ENCODE results near the gene SMIM35.

SMIM35 gene

GRCh38 chr11:118104491-118104890 is 17.7 kb upstream of the SMIM35 start:
- no peak for TF ChIP-seq CTCF (IDR thresholded peaks at IDR 0.05; ENCODE audit: insufficient read depth, low read length, missing control alignments)
- H3K4me3 ChIP-seq (ENCODE audit: low read depth, low read length) = no peak overlapping the region
- ChIA-PET POLR2A (no interaction called here), CTCF (no interaction called here)
- no peak for DNase-seq (ENCODE audit: low read depth, low spot score)

- POLR2A ChIA-PET = no interaction called here
- no peak overlapping the region for H3K4me3 ChIP-seq (ENCODE audit: low read depth, low read length)
- CTCF ChIA-PET = no interaction called here
- no peak for TF ChIP-seq CTCF (IDR thresholded peaks at IDR 0.05; ENCODE audit: insufficient read depth, low read length, missing control alignments)
- no peak for DNase-seq (ENCODE audit: low read depth, low spot score)
These were observed 16.0 kb upstream of the SMIM35 start for GRCh38 chr11:118102721-118103261.

- H3K4me3 ChIP-seq (ENCODE audit: low read depth, low read length) = no peak overlapping the region
- no peak for TF ChIP-seq CTCF (IDR thresholded peaks at IDR 0.05; ENCODE audit: insufficient read depth, low read length, missing control alignments)
- DNase-seq (ENCODE audit: low read depth, low spot score) = no peak
- ChIA-PET CTCF (no interaction called here), POLR2A (no interaction called here)
These were observed 14.0 kb upstream of the SMIM35 start for GRCh38 chr11:118100691-118101232.

- ChIA-PET POLR2A (no interaction called here), CTCF (no interaction called here)
- DNase-seq (ENCODE audit: low read depth, low spot score) = no peak
- no peak overlapping the region for H3K4me3 ChIP-seq (ENCODE audit: low read depth, low read length)
- TF ChIP-seq CTCF (IDR thresholded peaks at IDR 0.05; ENCODE audit: insufficient read depth, low read length, missing control alignments) = no peak
These were observed 13.2 kb upstream of the SMIM35 start for GRCh38 chr11:118099838-118100556.

- TF ChIP-seq CTCF (IDR thresholded peaks at IDR 0.05; ENCODE audit: insufficient read depth, low read length, missing control alignments) = no peak
- ChIA-PET CTCF (no interaction called here), POLR2A (no interaction called here)
- no peak overlapping the region for H3K4me3 ChIP-seq (ENCODE audit: low read depth, low read length)
- DNase-seq (ENCODE audit: low read depth, low spot score) = no peak
These were observed 12.5 kb upstream of the SMIM35 start for GRCh38 chr11:118098996-118099837.

GRCh38 chr11:118095967-118096367 is 9.2 kb upstream of the SMIM35 start:
- POLR2A ChIA-PET = no interaction called here
- no peak overlapping the region for H3K4me3 ChIP-seq (ENCODE audit: low read depth, low read length)
- DNase-seq (ENCODE audit: low read depth, low spot score) = no peak
- CTCF ChIA-PET = no interaction called here
- TF ChIP-seq CTCF (IDR thresholded peaks at IDR 0.05; ENCODE audit: insufficient read depth, low read length, missing control alignments) = no peak
